ENCODE measurements around the gene ACSL3.
"Not testable (repeated sequence)": the region's sequence is repeated elsewhere in the genome, so short reads cannot be mapped to it uniquely, and the experiment has no call there.

The ACSL3 gene

GRCh38 chr2:222860740-222861410 lies at the start of gene ACSL3:
ACSL3 (plus strand) TSS chr2:222861036; CDS start chr2:222908773, 47,737 bp downstream.
- peak; percentile 44 to 69 for DNase-seq

GRCh38 chr2:222811828-222812227 lies 49.0 kb upstream of the ACSL3 start:
- no peak for DNase-seq

GRCh38 chr2:222813177-222813843 lies 47.5 kb upstream of the ACSL3 start:
- DNase-seq, result no peak

GRCh38 chr2:222819722-222820333 lies 41.0 kb upstream of the ACSL3 start:
- no peak for DNase-seq

DNA sequence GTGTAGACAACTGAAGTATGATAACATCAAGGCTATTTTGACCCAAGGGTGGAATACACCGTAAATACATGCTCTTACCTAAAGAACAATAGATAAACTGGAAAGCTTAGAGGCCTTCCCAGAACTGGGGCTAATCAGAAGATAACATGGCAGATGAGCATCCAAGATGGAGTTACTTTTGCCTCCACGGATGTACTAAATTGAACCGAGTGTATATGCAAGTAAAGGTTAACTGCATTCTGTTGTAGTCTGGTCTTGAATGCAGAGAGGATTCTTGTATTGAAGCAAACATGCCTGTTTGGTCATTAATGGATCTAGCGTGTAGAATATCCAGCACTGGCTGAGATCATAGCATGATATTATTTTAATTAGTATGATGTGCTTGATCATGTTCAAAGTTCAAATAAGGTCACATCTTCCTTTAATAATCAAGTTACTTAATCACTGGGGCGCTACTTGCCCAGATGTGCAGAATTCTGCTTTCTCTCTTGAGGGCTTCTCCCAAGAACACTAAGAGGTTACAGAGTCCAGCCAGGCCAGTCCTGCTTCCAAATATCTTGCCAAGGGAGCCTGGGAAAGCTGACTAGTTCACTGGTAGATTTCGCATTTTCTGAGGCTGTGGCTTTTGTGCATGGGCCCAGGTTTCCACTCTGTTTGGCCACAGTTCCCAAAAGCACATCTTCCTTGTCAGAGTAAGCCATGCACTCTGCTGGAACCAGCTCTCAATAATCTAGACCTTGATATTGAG lies 37.5 kb upstream of the ACSL3 start:
- DNase-seq, result no peak

- no peak for DNase-seq
These were observed 35.8 kb upstream of the ACSL3 start for GRCh38 chr2:222825031-222825430.

GRCh38 chr2:222827417-222827816 lies 33.4 kb upstream of the ACSL3 start:
- DNase-seq, result no peak

- DNase-seq, result no peak
These were observed 32.3 kb upstream of the ACSL3 start for GRCh38 chr2:222828572-222828971.

DNA sequence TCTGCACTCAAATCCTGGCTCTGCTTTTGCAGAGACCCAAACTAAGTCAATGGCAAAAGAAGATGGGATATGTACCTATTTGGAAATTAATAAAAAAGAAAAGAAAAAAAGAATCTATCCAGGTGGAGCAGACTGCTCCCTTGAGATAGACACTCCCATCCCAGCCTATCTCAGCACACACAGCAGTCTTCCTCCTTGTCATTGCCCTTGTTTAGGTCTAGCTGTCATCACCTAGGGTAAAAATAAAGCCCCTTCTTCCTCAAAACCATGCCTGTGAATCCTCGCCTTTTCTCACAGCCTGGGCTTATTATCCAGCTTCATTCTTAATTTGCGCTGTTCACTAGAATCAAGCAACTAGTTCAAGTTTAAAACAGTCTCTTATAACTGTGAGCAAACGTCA lies 30.7 kb upstream of the ACSL3 start:
- no peak for DNase-seq

DNA sequence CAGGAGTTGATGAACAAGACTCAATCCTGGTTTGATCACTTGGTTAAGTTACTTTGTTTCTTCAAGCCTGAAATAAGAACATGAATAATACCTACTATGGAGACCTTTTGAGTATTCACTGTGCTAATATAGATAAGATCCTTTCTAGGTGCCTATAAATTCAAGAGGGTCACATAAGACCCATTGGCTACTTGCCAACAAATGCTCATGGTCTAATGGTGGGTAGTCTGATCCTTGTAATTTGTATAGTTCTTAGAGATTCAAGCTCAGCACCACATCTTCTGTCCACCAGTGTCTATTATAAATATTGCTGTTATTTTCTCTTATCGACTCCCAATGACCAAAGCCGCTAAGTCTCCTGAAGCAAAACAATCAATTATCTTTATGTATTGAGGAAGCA lies 27.4 kb upstream of the ACSL3 start:
- DNase-seq, result no peak

DNA sequence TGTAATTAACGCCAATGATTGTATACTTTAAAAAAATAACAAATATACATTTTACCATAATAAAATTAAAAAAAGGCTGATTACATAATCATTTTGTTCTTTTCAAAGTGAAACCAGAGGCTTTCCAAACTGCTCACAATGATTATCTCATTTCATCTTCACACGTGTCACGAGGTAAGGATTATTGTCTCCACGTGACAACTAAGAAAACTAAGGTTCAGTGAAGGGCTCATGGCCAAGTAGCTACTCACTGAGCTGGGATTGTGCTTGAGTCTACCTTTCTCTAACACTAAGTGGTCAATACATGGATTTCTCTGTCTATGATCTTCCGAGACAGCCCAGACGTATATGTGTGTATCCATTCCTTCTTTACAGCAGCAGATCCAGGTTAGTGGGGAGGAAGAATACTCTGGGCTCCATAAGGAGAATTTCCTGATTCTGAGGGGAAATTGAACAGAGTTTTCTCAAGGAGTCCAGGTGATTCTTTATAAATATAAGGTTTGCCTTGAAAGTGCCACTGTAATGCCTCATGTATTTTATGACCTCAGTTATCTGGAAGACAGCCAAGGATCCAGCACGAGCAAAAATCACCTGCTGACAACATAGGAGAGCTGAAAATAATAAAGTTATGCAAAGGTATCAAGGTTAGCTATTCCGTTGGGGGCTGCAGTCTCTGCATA lies 25.6 kb upstream of the ACSL3 start:
- no peak for DNase-seq

- no peak for DNase-seq
These were observed 25.0 kb upstream of the ACSL3 start for GRCh38 chr2:222835823-222836151.

- DNase-seq, result no peak
These were observed 23.2 kb upstream of the ACSL3 start for GRCh38 chr2:222837643-222838056.

DNA sequence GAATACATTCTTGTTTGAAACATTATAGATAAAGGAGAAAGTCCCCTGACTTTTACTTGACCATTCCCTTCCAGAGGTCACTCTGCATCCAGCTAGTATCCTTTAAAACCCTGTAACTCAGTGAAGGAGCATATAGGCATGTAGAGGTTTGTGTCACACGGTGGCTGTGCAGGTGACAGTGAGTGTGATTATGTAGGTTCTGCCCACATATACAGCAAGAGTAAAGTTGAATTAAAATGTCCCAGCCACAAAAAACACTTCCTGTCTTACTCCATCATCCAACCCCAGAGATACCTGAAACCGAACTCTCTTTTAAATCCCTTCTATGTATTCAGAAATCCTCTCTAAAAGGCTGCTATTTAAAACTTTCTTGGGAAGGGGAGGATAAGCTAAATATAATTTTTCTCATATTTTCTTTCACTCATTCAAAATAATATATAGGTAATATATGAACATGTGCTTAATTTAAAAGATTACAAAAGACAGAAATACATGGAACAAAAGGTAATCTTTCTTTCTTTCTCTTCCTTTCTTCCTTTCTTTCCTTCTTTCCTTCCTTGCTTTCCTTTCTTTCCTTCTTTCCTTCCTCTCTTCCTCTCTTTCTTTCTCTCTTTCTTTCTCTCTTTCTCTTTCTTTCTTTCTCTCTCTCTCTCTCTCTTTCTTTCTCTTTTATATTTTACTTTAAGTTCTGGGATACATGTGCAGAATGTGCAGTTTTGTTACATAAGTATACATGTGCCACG lies 20.6 kb upstream of the ACSL3 start:
- DNase-seq, result no peak

DNA sequence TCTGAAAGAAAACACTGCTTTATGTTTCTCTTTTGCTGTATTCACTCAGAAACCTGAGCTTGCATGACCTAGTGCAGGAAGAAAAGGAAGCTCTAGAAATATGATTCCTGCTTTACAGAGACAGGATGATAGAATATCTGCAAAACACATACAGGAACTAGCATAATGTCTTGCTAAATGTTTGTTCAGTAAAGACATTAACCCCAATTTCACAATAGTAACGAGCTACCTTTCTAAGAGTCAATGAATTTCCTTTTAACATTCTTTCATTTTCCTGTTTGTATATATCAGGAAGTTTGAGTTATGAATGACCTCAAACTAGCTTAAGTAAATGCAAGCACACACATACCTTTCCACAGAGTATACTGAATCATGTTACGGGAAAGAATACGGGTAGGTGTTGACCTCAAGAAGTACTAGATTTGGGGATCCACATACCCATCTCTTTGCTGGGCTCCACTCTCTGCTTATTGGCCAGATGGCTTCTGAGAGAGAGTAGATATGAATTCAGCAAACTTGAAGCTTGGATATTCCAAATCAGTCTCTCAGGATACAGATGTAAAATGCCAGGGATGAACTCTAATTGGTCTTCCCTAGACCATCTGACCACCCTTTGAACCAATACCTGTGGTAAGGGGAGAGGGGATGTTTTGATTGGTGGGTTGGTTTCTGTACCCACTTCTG lies 18.2 kb upstream of the ACSL3 start:
- peak; percentile 30 to 40 for DNase-seq

DNA sequence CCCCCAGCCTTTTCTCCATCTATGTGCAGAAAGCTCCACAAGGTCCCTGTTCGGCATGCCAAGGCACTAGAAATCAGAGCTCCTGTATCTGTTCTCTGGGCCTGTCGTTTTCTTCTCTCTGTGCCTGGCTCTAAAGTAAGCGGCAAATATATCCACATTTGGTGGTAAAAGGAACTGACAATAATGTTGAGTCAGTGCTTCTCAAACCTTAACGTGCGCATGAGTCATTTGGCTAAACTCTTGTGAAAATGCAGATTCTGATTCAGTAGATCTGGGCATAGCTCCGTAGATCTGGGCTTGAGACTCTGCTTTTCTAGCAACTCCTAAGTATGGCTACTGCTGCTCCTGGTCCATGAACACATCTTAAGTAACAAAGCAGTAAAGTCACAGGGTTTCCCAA lies 16.5 kb upstream of the ACSL3 start:
- peak; percentile 14 to 21 for DNase-seq

- not testable (repeated sequence) for DNase-seq
These were observed 15.5 kb upstream of the ACSL3 start for GRCh38 chr2:222845314-222845713.

DNA sequence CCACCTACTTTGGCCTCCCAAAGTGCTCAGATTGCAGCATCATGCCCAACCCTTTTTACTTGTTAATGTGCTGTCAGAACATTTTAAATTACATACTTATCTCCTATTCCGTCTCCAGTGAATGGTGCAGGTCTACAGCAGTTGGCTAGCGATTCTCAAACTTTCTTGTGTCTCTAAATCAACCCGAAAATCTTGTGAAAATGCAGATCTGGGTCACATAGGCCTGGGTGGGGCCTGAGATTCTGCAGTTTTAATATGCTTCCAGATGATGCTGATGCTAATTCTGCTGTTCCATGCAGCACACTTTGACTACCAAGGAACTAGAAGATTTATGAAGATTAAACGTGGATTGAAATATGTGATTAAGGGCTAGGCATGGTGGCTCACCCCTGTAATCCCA lies 14.8 kb upstream of the ACSL3 start:
- DNase-seq, result no peak

DNA sequence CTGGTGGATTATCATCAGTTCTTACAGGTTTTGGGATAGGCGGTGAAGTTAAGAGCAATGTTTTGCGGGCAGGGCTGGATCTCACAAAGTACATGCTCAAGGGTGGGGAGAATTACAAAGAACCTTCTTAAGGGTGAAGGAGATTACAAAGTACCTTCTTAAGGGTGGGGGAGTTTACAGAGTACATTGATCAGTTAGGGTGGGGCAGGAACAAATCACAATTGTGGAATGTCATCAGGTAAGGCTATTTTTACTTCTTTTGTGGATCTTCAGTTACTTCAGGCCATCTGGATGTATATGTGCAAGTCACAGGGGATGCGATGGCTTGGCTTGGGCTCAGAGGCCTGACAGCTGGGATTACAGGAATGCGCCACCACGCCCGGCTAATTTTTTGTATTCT lies 12.8 kb upstream of the ACSL3 start:
- not testable (repeated sequence) for DNase-seq

DNA sequence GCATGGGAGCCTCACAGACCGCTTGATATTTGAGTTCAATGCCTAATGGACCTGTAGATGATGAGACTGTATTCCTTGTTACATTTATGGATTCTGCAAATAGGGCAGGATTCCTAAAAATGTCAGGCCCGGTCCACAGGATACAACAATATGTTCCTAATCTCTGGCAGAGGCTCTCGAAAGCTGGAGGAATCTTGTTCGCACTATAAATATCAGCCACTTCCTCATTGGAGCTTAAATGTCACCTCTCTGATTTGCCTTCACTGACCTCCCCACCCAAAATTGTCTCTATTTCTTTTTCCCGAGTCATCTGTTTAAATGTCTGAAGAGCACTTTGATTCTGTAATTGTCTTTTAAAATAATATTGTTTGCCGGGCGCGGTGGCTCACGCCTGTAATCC lies 12.0 kb upstream of the ACSL3 start:
- no peak for DNase-seq

DNA sequence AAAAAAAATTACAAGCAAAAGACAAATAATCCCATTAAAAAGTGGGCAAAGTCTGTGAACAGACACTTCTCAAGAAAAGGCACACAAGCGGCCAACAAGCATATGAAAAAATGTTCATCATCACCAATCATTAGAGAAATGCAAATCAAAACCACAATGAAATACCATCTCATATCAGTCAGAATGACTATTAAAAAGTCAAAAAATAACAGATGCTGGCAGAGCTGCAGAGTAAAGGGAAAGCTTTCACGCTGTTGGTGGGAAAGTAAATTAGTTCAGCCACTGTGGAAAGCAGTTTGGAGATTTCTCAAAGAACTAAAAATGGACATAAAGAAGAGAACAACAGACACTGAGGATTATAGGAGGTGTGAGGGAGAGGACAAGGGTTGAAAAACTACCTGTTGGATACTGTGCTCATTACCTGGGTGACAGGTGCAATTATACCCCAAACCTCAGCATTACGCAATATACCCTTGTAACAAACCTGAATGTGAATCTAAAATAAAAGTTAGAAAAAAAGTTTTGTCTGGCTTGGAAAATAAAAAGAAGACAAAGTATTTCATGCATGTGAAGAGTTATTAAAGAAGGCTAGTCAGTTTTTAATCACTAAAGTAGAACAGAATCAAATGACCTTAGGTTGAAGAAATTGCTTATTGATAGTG lies 8.7 kb upstream of the ACSL3 start:
- no peak for DNase-seq

All from Kasumi-1 (cell line).